ENCODE results near the gene ATP1A4.
"Not testable (repeated sequence)": the region's sequence is repeated elsewhere in the genome, so short reads cannot be mapped to it uniquely, and the experiment has no call there.

ATP1A4 gene

DNA sequence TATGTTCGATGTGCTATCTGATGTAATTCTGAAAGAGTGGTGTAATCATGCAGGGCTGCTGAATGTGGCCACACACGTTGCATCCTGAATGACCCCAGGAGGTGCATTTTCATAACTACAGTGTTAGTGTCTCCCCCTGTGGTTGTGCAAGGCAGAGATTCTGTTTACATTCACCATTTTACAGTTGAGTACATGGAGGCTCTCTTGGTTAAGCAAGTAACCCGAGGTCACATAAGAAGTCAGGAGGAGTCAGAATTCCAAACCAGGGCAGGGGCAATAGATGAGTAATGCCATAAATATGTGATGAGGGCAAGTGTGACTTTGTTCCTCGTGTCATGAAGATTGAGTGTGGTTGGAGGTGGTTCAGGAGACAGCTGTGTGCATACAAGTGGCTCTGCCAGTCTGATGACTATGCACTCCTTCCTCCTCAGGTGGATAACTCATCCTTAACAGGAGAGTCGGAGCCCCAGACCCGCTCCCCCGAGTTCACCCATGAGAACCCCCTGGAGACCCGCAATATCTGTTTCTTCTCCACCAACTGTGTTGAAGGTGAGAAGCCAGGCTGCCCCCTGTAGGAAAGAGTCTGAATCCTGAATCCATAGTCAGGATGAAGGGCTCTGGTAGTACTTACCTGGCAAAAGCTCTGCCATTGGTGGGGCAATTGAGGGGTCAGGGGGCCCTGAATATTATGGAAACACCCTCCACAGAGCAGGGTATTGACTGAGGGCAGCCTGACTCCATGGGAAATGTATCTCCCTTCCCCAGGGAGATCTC, 26.5 kb upstream of the ATP1A4 start:
- DNase-seq: no peak

DNA sequence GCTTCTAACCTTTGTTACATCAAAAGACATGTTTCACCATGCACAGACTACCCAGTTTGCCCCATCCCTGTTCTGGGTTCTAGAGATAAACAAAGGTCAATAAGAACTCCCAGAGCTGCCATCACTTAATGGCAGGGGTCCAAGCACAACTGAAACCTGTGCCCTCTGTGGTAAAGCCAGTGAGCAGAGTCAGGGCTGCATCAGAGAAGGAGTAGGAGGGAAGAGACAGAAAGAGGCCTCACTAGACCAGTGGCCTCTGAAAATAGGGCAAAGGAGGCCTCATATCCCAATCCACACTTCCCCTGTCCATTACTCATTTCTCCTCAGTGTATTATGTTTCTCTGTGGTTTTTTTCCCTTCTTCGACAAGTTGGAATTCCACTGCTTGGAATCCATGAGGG, 25.7 kb upstream of the ATP1A4 start:
- no peak for DNase-seq

DNA sequence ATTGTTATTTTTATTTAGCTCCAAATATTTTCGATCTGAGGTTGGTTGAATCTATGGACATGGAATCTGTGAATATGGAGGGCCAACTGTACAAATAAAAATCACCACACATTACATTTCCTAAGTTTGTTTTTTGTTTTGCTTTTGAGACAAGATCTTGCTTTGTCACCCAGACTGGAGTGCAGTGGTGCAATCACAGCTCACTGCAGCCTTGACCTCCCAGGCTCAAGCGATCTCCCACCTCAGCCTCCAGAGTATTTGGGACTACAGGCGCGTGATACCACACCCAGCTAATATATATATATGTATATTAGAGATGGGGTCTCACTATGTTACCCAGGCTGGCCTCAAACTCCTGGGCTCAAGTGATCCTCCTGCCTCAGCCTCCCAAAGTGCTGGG, 25.1 kb upstream of the ATP1A4 start:
- not testable (repeated sequence) for DNase-seq

DNA sequence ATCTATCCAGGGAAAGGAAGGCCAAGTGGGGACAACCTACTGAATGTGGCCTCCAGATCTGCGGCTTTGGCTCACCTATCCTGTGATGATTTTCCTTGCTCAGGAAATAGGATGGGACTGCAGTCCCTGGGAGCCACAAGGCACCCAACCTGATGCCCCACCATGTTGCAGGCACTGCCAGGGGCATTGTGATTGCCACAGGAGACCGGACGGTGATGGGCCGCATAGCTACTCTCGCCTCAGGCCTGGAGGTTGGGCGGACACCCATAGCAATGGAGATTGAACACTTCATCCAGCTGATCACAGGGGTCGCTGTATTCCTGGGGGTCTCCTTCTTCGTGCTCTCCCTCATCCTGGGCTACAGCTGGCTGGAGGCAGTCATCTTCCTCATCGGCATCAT, 24.0 kb upstream of the ATP1A4 start:
- no peak for DNase-seq

- DNase-seq: no peak
Observed at GRCh38 chr1:160127865-160128523, 23.4 kb upstream of the ATP1A4 start.

GRCh38 chr1:160128636-160129035, 22.8 kb upstream of the ATP1A4 start:
- no peak for DNase-seq

GRCh38 chr1:160129046-160129445, 22.4 kb upstream of the ATP1A4 start:
- DNase-seq: no peak

- DNase-seq: no peak
Observed at GRCh38 chr1:160129558-160129957, 21.8 kb upstream of the ATP1A4 start.

DNA sequence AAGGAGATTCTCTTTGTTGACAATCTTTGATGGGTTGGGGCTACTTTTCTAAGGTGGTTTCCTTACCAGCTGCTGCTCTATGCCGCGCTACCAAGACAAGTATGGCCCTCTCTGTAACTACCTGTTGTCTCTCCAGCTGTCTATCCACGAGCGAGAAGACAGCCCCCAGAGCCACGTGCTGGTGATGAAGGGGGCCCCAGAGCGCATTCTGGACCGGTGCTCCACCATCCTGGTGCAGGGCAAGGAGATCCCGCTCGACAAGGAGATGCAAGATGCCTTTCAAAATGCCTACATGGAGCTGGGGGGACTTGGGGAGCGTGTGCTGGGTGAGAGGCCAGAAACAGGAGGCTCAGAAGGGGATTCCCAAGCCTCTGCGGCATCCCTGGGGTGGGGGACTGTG, 21.4 kb upstream of the ATP1A4 start:
- DNase-seq: no peak

DNA sequence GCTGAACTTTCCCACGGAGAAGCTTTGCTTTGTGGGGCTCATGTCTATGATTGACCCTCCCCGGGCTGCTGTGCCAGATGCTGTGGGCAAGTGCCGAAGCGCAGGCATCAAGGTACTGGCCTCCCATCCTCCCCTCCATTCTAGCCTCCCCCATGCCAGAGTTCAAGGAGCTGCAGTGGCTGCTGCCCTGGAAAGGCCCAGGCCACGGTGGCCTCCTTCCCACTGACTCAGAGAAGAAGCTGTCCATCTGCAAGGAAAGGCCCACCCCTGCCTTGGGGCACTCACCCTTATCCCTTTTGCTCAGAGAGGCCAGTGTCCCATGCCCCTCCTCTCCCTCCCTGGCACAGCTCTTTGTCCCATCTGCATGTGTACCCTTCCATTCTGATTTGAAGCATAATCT, 20.9 kb upstream of the ATP1A4 start:
- no peak for DNase-seq

DNA sequence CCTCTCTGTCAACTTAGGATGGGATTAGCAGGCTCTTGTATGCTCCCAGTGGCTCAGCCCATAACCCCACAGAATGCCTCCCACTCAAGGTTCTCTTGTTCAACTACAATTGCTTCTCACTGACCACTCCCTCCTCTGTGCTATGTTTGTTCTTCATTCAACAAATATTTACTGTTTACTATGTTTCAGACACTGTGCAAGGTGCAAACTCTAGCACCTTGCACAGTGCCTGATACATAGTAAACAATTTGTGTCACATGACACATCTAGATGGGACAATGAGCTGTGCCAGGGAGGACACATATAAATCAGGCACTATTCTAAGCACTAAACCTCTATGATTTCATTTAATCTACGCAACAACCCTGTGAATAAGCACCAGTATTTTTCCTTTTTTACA, 20.5 kb upstream of the ATP1A4 start:
- no peak for DNase-seq

GRCh38 chr1:160131803-160132565, 19.4 kb upstream of the ATP1A4 start:
- no peak for DNase-seq

GRCh38 chr1:160133990-160134770, 17.2 kb upstream of the ATP1A4 start:
- DNase-seq: no peak

- no peak for DNase-seq
Observed at GRCh38 chr1:160134791-160135572, 16.4 kb upstream of the ATP1A4 start.

DNA sequence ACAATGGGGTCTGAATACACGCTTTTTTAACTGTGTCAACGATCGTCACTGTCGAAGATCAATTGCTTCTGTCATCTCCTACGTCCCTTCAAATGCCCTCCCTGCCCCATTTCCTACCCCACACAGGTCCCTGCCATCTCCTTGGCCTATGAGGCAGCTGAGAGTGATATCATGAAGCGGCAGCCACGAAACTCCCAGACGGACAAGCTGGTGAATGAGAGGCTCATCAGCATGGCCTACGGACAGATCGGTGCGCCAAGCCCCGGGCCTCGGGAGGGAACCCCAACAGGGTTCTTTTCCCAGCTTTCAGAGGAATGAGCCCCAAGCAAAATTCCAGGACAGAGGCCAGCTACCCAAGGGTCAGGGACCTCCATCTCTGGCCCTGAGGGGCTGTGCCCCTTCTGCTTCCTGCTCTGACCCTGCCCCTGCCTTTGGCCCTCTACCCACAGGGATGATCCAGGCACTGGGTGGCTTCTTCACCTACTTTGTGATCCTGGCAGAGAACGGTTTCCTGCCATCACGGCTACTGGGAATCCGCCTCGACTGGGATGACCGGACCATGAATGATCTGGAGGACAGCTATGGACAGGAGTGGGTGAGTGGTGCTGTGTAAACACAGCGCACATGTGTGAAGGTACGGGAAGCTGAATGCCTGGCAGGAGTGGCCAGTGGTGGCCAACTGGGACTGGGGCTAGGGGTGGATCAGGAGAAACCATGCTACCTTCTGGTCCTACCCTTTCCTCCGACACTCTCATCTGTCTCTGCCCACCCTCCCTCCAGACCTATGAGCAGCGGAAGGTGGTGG, 15.1 kb upstream of the ATP1A4 start:
- DNase-seq: no peak

DNA sequence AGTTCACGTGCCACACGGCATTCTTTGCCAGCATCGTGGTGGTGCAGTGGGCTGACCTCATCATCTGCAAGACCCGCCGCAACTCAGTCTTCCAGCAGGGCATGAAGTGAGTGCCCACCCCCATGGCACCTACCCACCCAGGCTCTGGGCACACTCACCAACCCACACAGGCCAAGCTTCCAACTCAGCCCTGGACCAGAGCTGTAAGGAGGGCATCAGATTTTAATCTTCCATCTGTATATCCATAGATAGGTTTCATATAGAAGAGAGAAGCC, 14.5 kb upstream of the ATP1A4 start:
- no peak for DNase-seq

- DNase-seq: no peak
Observed at GRCh38 chr1:160137216-160137862, 14.1 kb upstream of the ATP1A4 start.

GRCh38 chr1:160139840-160140239, 11.6 kb upstream of the ATP1A4 start:
- DNase-seq: no peak

GRCh38 chr1:160143695-160144094, 7.7 kb upstream of the ATP1A4 start:
- DNase-seq: no peak

- no peak for DNase-seq
Observed at GRCh38 chr1:160144921-160145320, 6.5 kb upstream of the ATP1A4 start.

GRCh38 chr1:160146107-160146506, 5.3 kb upstream of the ATP1A4 start:
- DNase-seq: no peak

Measured in CD4-positive, alpha-beta T cell treated with Interleukin-17A for 1 hour (primary cell).